ENCODE measurements around the gene PRPSAP1. TPM values are rescaled to one million over a fixed set of nuclear protein-coding genes. Genes with fewer than 3 reads are reported as not detected.

Gene PRPSAP1
- polyA plus RNA-seq, 1 of the 3 experiments (the other 2 are of a cell fraction): 118 TPM

DNA sequence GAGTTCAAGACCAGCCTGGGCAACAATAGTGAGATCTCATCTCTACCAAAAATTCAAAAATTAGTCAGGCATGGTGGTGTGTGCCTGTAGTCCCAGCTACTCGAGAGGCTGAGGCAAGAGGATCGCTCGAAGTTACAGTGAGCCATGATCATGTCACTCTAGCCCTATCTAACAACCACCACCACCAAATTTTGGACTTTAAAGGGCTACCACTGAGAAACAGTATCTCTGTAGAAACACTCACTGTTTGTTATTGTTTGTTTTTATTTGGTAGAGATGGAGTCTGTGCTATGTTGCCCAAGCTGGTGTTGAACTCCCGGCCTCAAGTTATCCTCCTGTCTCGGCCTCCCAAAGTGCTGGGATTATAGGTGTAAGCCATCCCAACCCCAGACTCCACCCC is 89.8 kb downstream of the PRPSAP1 start:
- H3K9ac ChIP-seq: peak overlapping the region; percentile 69
- no peaks in the 10 kb centered on the region for H3K9me3 ChIP-seq
- peaks cover 34% of the 10 kb centered on the region for H3K79me2 ChIP-seq (ENCODE audit: insufficient read depth)
- peaks cover 2 to 8% of the 10 kb centered on the region in 2 experiments for H3K36me3 ChIP-seq (replicated peaks in 1 of 2; ENCODE audit: control insufficient read depth in 1 of 2, insufficient read depth in 2 of 2, low read length in 1 of 2)
- peaks cover under 1% of the 10 kb centered on the region; the same call in 1 of the 2 replicates for H4K20me1 ChIP-seq (ENCODE audit: insufficient read depth)
- POLR2A ChIA-PET: no interaction called here
- peak overlapping the region; percentile 77 to 95; a peak in 3 of 4 replicates for H3K27ac ChIP-seq (ENCODE audit: low read depth in 2 of 2, low read length in 1 of 2)
- peak overlapping the region; percentile 96 for H2AFZ ChIP-seq (ENCODE audit: low read depth)
- DNase-seq: no peak
- H3K9me2 ChIP-seq: no peaks in the 10 kb centered on the region
- no peaks in the 10 kb centered on the region for H3K27me3 ChIP-seq (ENCODE audit: insufficient read depth)
- peaks cover 21% of the 10 kb centered on the region for H3F3A ChIP-seq (replicated peaks; ENCODE audit: insufficient read depth)
- 92% methylated on average over 5 of the region's 5 CpGs for WGBS (ENCODE audit: low lambda C conversion rate)
- H3K4me1 ChIP-seq (ENCODE audit: control insufficient read depth in 1 of 2, insufficient read depth in 2 of 2, low read depth in 1 of 2, low read length in 1 of 2): peaks cover 15 to 18% of the 10 kb centered on the region in 2 experiments; a peak in 3 of 4 replicates
- TF ChIP-seq EZH2phosphoT487 (IDR thresholded peaks at IDR 0.05; ENCODE audit: borderline replicate concordance, low read depth) (no peak), EP300 (IDR thresholded peaks at IDR 0.05; ENCODE audit: borderline replicate concordance in 1 of 2, low read depth in 1 of 2, low read length in 1 of 2) (no peak), FOXJ3 (CRISPR knock-in tag; IDR thresholded peaks at IDR 0.05) (no peak), PBX3 (IDR thresholded peaks at IDR 0.05) (no peak), USF1 (IDR thresholded peaks at IDR 0.05; ENCODE audit: borderline replicate concordance, low read depth) (no peak), MXI1 (IDR thresholded peaks at IDR 0.05; ENCODE audit: low read depth, low read length) (no peak), FOXM1 (IDR thresholded peaks at IDR 0.05; ENCODE audit: low read depth) (no peak)
- TF ChIP-seq, protein P1, sequence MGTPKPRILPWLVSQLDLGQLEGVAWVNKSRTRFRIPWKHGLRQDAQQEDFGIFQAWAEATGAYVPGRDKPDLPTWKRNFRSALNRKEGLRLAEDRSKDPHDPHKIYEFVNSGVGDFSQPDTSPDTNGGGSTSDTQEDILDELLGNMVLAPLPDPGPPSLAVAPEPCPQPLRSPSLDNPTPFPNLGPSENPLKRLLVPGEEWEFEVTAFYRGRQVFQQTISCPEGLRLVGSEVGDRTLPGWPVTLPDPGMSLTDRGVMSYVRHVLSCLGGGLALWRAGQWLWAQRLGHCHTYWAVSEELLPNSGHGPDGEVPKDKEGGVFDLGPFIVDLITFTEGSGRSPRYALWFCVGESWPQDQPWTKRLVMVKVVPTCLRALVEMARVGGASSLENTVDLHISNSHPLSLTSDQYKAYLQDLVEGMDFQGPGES (IDR thresholded peaks at IDR 0.05; ENCODE audit: low read depth, low read length): no peak
- CTCF ChIA-PET: interaction anchor here (1.1 to 8.1 kb wide), 11 partner anchors 9 to 408 kb away, joined by 3 to 86 read pairs (median 5); partner anchors contain the start of gene WBP2
- peak overlapping the region in 1 of 2 experiments; percentile 56; a peak in 1 of 4 replicates for H3K4me3 ChIP-seq (ENCODE audit: low read depth in 2 of 2, low read length in 1 of 2)
- peak overlapping the region; percentile 75 for H3K4me2 ChIP-seq

DNA sequence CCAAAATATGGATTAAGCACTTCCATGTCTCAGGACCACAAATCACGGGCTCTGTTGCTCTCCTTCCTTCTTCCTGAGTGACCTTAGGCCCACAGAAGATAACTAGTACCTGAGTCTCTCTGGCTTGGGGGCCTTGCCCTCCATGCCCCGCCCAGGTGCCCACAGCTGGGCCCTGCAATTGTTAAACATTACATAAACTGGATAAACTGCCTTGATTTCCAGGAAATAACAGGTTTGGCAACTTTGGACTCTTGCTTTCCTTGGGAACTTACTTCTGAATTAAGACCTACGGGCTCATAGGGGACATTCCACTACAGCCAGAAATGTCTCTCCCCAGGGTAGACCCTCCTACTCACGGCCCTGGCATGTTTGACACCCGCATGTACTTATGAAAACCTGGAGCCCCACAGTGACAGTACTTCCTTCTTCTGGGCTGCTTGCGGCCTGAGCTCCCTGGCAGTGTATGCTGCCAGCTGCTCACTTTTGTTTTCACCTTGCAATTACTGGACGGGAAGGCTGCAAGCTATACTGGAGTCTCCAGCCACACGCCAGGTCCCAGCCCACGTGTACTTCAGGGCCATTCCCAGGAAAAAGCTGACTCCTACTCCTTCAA is 90.9 kb downstream of the PRPSAP1 start:
- POLR2A ChIA-PET: interaction anchor here (1.2 kb wide), 1 partner anchor 90 kb away, joined by 5 read pairs; no protein-coding TSS in a partner anchor
- CTCF ChIA-PET: interaction anchor here (0.6 to 8.1 kb wide), 12 partner anchors 8 to 503 kb away, joined by 3 to 86 read pairs (median 4); partner anchors contain the start of gene WBP2
- 94% methylated on average over 9 of the region's 9 CpGs for whole genome bisulfite sequencing (ENCODE audit: low lambda C conversion rate)
- TF ChIP-seq MXI1 (IDR thresholded peaks at IDR 0.05; ENCODE audit: low read depth, low read length): no peak
- no peak for TF ChIP-seq TAF1 (IDR thresholded peaks at IDR 0.05; ENCODE audit: borderline replicate concordance, low read depth, low read length)
- TF ChIP-seq EP300 (IDR thresholded peaks at IDR 0.05; ENCODE audit: borderline replicate concordance in 1 of 2, low read depth in 1 of 2, low read length in 1 of 2): no peak
- TF ChIP-seq TCF12 (IDR thresholded peaks at IDR 0.05): no peak
- TF ChIP-seq USF1 (IDR thresholded peaks at IDR 0.05; ENCODE audit: borderline replicate concordance, low read depth): no peak
- no peak for TF ChIP-seq RFX5 (IDR thresholded peaks at IDR 0.05; ENCODE audit: low read length)
- TF ChIP-seq MAX (IDR thresholded peaks at IDR 0.05; ENCODE audit: low read depth): no peak
- TF ChIP-seq, protein P1 (IDR thresholded peaks at IDR 0.05; ENCODE audit: low read depth, low read length): no peak
- no peak for TF ChIP-seq CHD2 (IDR thresholded peaks at IDR 0.05; ENCODE audit: low read length, partially characterized antibody)
- TF ChIP-seq RCOR1 (IDR thresholded peaks at IDR 0.05; ENCODE audit: low read length): no peak
- TF ChIP-seq EZH2phosphoT487 (IDR thresholded peaks at IDR 0.05; ENCODE audit: borderline replicate concordance, low read depth): no peak
- TF ChIP-seq PBX3 (IDR thresholded peaks at IDR 0.05): no peak
- no peak for TF ChIP-seq POLR2AphosphoS5 (IDR thresholded peaks at IDR 0.05; ENCODE audit: low read depth, low read length)
- no peaks in the 10 kb centered on the region for H3K9me3 ChIP-seq
- H4K20me1 ChIP-seq (ENCODE audit: insufficient read depth): no peaks in the 10 kb centered on the region
- peaks cover 11 to 14% of the 10 kb centered on the region in 2 experiments; a peak in 3 of 4 replicates for H3K4me1 ChIP-seq (ENCODE audit: control insufficient read depth in 1 of 2, insufficient read depth in 2 of 2, low read depth in 1 of 2, low read length in 1 of 2)
- H3K27ac ChIP-seq (ENCODE audit: low read depth in 2 of 2, low read length in 1 of 2): peak overlapping the region in 1 of 2 experiments; percentile 22; a peak in 1 of 4 replicates
- H3K36me3 ChIP-seq (replicated peaks in 1 of 2; ENCODE audit: control insufficient read depth in 1 of 2, insufficient read depth in 2 of 2, low read length in 1 of 2): peaks cover 0 to 4% of the 10 kb centered on the region in 2 experiments
- no peaks in the 10 kb centered on the region for H3K9me2 ChIP-seq
- peaks cover 18% of the 10 kb centered on the region for H3F3A ChIP-seq (replicated peaks; ENCODE audit: insufficient read depth)
- DNase-seq: no peak
- H3K4me2 ChIP-seq: no peak overlapping the region
- peak overlapping the region; percentile 96 for H2AFZ ChIP-seq (ENCODE audit: low read depth)
- no peaks in the 10 kb centered on the region for H3K27me3 ChIP-seq (ENCODE audit: insufficient read depth)
- H3K79me2 ChIP-seq (ENCODE audit: insufficient read depth): peaks cover 23% of the 10 kb centered on the region
- no peak overlapping the region for H3K9ac ChIP-seq
- H3K4me3 ChIP-seq (ENCODE audit: low read depth in 2 of 2, low read length in 1 of 2): no peak overlapping the region

Measured in SK-N-SH (cell line).